Gastrocnemius medialis (tissue), 4 donors: ENCODE measurements around the gene CNR1. TPM values are rescaled to one million over a fixed set of nuclear protein-coding genes. Genes with fewer than 3 reads are reported as not detected.

Source experiments
- ATAC-seq, 2 donors: fragments of 150-250 bp; one replicate each; pipeline ENCODE4 v1.9.1; 2016
- DNase-seq, 2 donors: peaks; one replicate each; pipeline ENCODE4 v3.0.0-alpha.2; 2019
- H3K27ac ChIP-seq, 4 donors: fragments of 200-600 bp; sonication (generic); 1 replicate in 1 of 4; 2 replicates in 3 of 4; pipeline ENCODE4 v1.5.1; 2016 to 2018; ENCODE audit warnings: mild to moderate bottlenecking in 2 of 4, moderate library complexity in 1 of 4
- H3K27me3 ChIP-seq, 3 donors: fragments of 200-600 bp; sonication (generic) in 2 of 3; 1 replicate in 1 of 3; 2 replicates in 2 of 3; pipeline versions ENCODE4 v1.5.1 to v1.6.0; 2016 to 2019; ENCODE audit warnings: mild to moderate bottlenecking in 1 of 3, moderate library complexity in 1 of 3
- H3K36me3 ChIP-seq, 2 donors: fragments of 200-600 bp; sonication (generic) in 1 of 2; one replicate each; pipeline ENCODE4 v1.5.1; 2017 to 2018
- H3K4me1 ChIP-seq, 2 donors: fragments of 200-600 bp; sonication (generic) in 1 of 2; one replicate each; pipeline ENCODE4 v1.5.1; 2016 to 2017; ENCODE audit warnings: mild to moderate bottlenecking in 2 of 2
- H3K4me3 ChIP-seq, 4 donors: fragments of 200-600 bp; sonication (generic) in 3 of 4; 1 replicate in 1 of 4; 2 replicates in 3 of 4; pipeline ENCODE4 v1.5.1; 2016 to 2019; ENCODE audit warnings: mild to moderate bottlenecking in 2 of 4
- H3K9me3 ChIP-seq, 3 donors: fragments of 200-600 bp; sonication (generic) in 2 of 3; 1 replicate in 1 of 3; 2 replicates in 2 of 3; pipeline ENCODE4 v1.5.1; 2016 to 2019
- CTCF ChIP-seq, 5 experiments: fragments of 450-650 bp in 3 of 5; fragments of 200-600 bp in 2 of 5; sonication (generic) in 2 of 5; IDR thresholded peaks in 4 of 5; conservative IDR thresholded peaks in 1 of 5; 1 replicate in 4 of 5; 2 replicates in 1 of 5; pipeline ENCODE4 v1.5.1; 2016 to 2019; ENCODE audit warnings: antibody characterized with exemption in 5 of 5, mild to moderate bottlenecking in 3 of 5, moderate library complexity in 3 of 5
- POLR2A ChIP-seq, 2 donors: fragments of 450-650 bp; IDR thresholded peaks; one replicate each; pipeline ENCODE4 v1.6.1; 2017; ENCODE audit warnings: antibody characterized with exemption in 2 of 2, mild to moderate bottlenecking in 2 of 2, moderate library complexity in 2 of 2
- in situ Hi-C, 4 donors: fragments of 200-750 bp; cut with MboI; loops; one replicate each; pipeline versions ENCODE4 v1.15.0 to v1.8.0; 2017; ENCODE audit warnings: low sequenced_read_pairs in 4 of 4
- intact Hi-C: fragments of 100-400 bp; cut with DNase I; formaldehyde crosslinking; loops from one replicate; pipeline ENCODE4 v1.15.1; 2023; ENCODE audit warnings: low total_unique reads
- total RNA-seq, 4 donors: library from RNA; depleted of rRNA; stranded (reverse); fragments of >200 nt; gene quantifications; one replicate each; pipeline versions ENCODE4 v1.1.0 to v1.2.3, GENCODE V29; 2016

Gene CNR1
- total RNA-seq, 4 donors from 2014 or later: 4.9 to 9.4 (median 5.9) TPM

GRCh38 chr6:88157106-88157505 lies 9.0 kb downstream of the CNR1 start:
- Histone ChIP-seq H3K4me1 (no peaks in the 10 kb centered on the region), H3K36me3 (no peaks in the 10 kb centered on the region), H3K4me3 (no peak overlapping the region), H3K27ac (no peak overlapping the region), H3K9me3 (no peaks in the 10 kb centered on the region), H3K27me3 (peaks cover 0 to 13% (median 6%) of the 10 kb centered on the region in 3 donors)
- no peak for TF ChIP-seq CTCF (IDR thresholded peaks at IDR 0.05 in 4 of 5, conservative IDR thresholded peaks at IDR 0.05 in 1 of 5)
- TF ChIP-seq POLR2A (IDR thresholded peaks at IDR 0.05): no peak
- ATAC-seq: no peak
- in situ Hi-C loops (no loop called here), intact Hi-C loops (no loop called here)
- no peak for DNase-seq

GRCh38 chr6:88145298-88145963 lies 20.7 kb downstream of the CNR1 start:
- ATAC-seq: no peak
- no peaks in the 10 kb centered on the region for H3K4me1 ChIP-seq
- in situ Hi-C loops (no loop called here), intact Hi-C loops (no loop called here)
- no peaks in the 10 kb centered on the region for H3K27me3 ChIP-seq
- H3K27ac ChIP-seq: no peak overlapping the region
- H3K4me3 ChIP-seq: no peak overlapping the region
- no peaks in the 10 kb centered on the region for H3K36me3 ChIP-seq
- TF ChIP-seq POLR2A (IDR thresholded peaks at IDR 0.05) (no peak), CTCF (IDR thresholded peaks at IDR 0.05 in 4 of 5, conservative IDR thresholded peaks at IDR 0.05 in 1 of 5) (no peak)
- DNase-seq: no peak
- H3K9me3 ChIP-seq: no peaks in the 10 kb centered on the region

- no peak for ATAC-seq
- in situ Hi-C loops (no loop called here), intact Hi-C loops (no loop called here)
- H3K9me3 ChIP-seq: no peaks in the 10 kb centered on the region
- TF ChIP-seq CTCF (IDR thresholded peaks at IDR 0.05 in 4 of 5, conservative IDR thresholded peaks at IDR 0.05 in 1 of 5): no peak
- TF ChIP-seq POLR2A (IDR thresholded peaks at IDR 0.05): no peak
- no peak overlapping the region for H3K27ac ChIP-seq
- H3K36me3 ChIP-seq: no peaks in the 10 kb centered on the region
- no peaks in the 10 kb centered on the region for H3K4me1 ChIP-seq
- no peaks in the 10 kb centered on the region for H3K27me3 ChIP-seq
- no peak for DNase-seq
- no peak overlapping the region for H3K4me3 ChIP-seq
Measured at GRCh38 chr6:88144637-88145297, 21.4 kb downstream of the CNR1 start.

GRCh38 chr6:88143421-88144157 lies 22.6 kb downstream of the CNR1 start:
- H3K9me3 ChIP-seq: no peaks in the 10 kb centered on the region
- H3K36me3 ChIP-seq: no peaks in the 10 kb centered on the region
- ATAC-seq (no peak), DNase-seq (no peak)
- H3K4me1 ChIP-seq: no peaks in the 10 kb centered on the region
- intact Hi-C loops (no loop called here), in situ Hi-C loops (no loop called here)
- no peak overlapping the region for H3K27ac ChIP-seq
- no peak for TF ChIP-seq POLR2A (IDR thresholded peaks at IDR 0.05)
- no peak overlapping the region for H3K4me3 ChIP-seq
- H3K27me3 ChIP-seq: no peaks in the 10 kb centered on the region

- Histone ChIP-seq H3K4me3 (no peak overlapping the region), H3K27me3 (no peaks in the 10 kb centered on the region), H3K27ac (no peak overlapping the region), H3K9me3 (no peaks in the 10 kb centered on the region), H3K4me1 (no peaks in the 10 kb centered on the region), H3K36me3 (no peaks in the 10 kb centered on the region)
- ATAC-seq (peak in 1 of 2 donors; percentile 33), DNase-seq (no peak)
- in situ Hi-C loops: no loop called here
- intact Hi-C loops: no loop called here
- TF ChIP-seq POLR2A (IDR thresholded peaks at IDR 0.05) (no peak), CTCF (IDR thresholded peaks at IDR 0.05 in 4 of 5, conservative IDR thresholded peaks at IDR 0.05 in 1 of 5) (no peak)
Measured at GRCh38 chr6:88142297-88142668, 23.9 kb downstream of the CNR1 start.
